Prostate gland (tissue), 2 donors: ENCODE results near the gene SCEL.

Source experiments
- POLR2AphosphoS5 ChIP-seq: sonication (generic); formaldehyde crosslinking; IDR thresholded peaks from one replicate; pipeline ENCODE4 v1.6.1; 2017; ENCODE audit warnings: antibody characterized with exemption
- TF ChIP-seq, protein P1 (sequence below), 4 experiments: fragments of 200-600 bp in 2 of 4; fragments of 450-650 bp in 2 of 4; sonication (generic) in 2 of 4; IDR thresholded peaks; 1 replicate in 3 of 4; 2 replicates in 1 of 4; pipeline ENCODE4 v1.5.1; 2016 to 2019; ENCODE audit warnings: antibody characterized with exemption in 4 of 4, mild to moderate bottlenecking in 2 of 4, moderate library complexity in 2 of 4

DNA sequence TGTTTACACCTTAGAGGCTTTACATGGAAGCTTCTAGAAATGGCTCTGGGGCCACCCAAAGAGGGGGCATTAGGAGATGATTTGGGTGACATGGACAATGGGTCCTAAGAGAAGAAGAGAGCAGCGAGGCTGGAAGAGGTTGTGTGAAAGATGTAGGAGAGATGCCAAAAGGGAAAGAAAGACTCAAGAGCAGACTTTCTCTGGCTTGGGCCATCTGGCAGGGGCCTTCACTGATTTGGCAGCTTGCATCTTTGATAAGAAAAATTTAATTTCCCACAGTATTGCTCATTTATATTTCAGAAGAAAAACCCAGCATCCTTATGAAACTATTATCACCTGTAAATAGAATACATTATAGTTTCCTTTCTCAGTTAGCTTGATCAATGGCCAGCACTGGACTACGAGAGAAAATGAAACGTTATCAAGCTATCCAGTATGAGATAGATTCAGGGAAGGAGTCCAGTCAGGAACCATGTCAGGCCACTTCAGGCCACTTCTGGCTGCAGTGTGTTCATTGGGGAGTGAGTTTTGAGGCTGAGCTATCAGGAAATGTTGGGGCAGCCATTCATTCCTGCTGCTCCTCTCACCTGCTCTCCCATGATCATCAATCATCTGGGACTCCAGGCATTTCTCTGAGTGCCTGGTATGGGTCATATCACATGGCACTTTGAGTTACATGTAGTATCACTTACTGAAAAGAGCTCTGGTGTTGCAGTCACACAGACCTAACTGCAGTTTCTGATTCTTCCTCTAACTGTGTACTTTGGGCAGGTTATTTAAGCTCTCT is 10.3 kb downstream of the SCEL start:
- TF ChIP-seq POLR2AphosphoS5, result no peak
- TF ChIP-seq, protein P1, sequence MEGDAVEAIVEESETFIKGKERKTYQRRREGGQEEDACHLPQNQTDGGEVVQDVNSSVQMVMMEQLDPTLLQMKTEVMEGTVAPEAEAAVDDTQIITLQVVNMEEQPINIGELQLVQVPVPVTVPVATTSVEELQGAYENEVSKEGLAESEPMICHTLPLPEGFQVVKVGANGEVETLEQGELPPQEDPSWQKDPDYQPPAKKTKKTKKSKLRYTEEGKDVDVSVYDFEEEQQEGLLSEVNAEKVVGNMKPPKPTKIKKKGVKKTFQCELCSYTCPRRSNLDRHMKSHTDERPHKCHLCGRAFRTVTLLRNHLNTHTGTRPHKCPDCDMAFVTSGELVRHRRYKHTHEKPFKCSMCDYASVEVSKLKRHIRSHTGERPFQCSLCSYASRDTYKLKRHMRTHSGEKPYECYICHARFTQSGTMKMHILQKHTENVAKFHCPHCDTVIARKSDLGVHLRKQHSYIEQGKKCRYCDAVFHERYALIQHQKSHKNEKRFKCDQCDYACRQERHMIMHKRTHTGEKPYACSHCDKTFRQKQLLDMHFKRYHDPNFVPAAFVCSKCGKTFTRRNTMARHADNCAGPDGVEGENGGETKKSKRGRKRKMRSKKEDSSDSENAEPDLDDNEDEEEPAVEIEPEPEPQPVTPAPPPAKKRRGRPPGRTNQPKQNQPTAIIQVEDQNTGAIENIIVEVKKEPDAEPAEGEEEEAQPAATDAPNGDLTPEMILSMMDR (IDR thresholded peaks at IDR 0.05), result no peak
